ENCODE measurements around the gene EHMT1. TPM values are rescaled to one million over a fixed set of nuclear protein-coding genes. Genes with fewer than 3 reads are reported as not detected.

Gene EHMT1
- total RNA-seq, 1 experiment from 2014 or later = 63.9 TPM

DNA sequence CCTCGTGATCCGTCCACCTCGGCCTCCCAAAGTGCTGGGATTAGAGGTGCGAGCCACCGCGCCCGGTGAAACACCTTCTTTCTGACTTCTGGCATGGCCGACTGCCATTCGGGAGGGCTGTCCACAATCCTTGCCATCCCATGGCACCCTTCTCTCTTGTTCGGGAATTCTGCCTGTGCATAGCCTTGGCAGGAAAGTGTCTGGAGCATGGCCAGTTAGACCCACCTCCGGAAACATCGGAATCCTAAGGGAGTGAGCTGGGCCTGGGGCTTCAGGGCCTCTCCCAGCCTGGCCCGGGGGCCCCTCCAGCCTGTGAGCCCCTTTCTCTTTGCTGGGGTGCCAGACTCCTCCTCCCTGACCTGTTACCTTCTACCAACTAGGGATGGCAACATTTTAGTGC, 14.9 kb upstream of the EHMT1 start:
- ATAC-seq = no peak
- DNase-seq (ENCODE audit: low read depth, low spot score) = no peak
- in situ Hi-C loops (cut with HindIII; ENCODE audit: low pct_unique_long_range_greater_than_20kb, low sequenced_read_pairs) (no loop called here), intact Hi-C loops (cut with micrococcal nuclease; ENCODE audit: unreplicated experiment) (no loop called here)
- H3K36me3 ChIP-seq (ENCODE audit: control insufficient read depth, insufficient read depth, low read length) = no peaks in the 10 kb centered on the region
- no peak for TF ChIP-seq REST (IDR thresholded peaks at IDR 0.05; ENCODE audit: insufficient read depth in 1 of 2, low read depth in 2 of 2, low read length in 1 of 2)
- no peak for TF ChIP-seq TCF7L2 (IDR thresholded peaks at IDR 0.05; ENCODE audit: low read depth, low read length)
- TF ChIP-seq, protein P1, sequence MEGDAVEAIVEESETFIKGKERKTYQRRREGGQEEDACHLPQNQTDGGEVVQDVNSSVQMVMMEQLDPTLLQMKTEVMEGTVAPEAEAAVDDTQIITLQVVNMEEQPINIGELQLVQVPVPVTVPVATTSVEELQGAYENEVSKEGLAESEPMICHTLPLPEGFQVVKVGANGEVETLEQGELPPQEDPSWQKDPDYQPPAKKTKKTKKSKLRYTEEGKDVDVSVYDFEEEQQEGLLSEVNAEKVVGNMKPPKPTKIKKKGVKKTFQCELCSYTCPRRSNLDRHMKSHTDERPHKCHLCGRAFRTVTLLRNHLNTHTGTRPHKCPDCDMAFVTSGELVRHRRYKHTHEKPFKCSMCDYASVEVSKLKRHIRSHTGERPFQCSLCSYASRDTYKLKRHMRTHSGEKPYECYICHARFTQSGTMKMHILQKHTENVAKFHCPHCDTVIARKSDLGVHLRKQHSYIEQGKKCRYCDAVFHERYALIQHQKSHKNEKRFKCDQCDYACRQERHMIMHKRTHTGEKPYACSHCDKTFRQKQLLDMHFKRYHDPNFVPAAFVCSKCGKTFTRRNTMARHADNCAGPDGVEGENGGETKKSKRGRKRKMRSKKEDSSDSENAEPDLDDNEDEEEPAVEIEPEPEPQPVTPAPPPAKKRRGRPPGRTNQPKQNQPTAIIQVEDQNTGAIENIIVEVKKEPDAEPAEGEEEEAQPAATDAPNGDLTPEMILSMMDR (IDR thresholded peaks at IDR 0.05) = no peak
- no peak for TF ChIP-seq SIN3A (IDR thresholded peaks at IDR 0.05; ENCODE audit: borderline replicate concordance, insufficient read depth, low read depth, low read length)
- TF ChIP-seq POLR2AphosphoS5 (IDR thresholded peaks at IDR 0.05; ENCODE audit: low read depth, low read length) = no peak
- no peak overlapping the region for H3K27ac ChIP-seq (ENCODE audit: low read length)
- no peaks in the 10 kb centered on the region for H3K27me3 ChIP-seq (ENCODE audit: control insufficient read depth, insufficient read depth, low read length)
- no peak overlapping the region for H3K4me3 ChIP-seq (ENCODE audit: low read depth in 2 of 2, low read length in 2 of 2)
- peaks cover 8% of the 10 kb centered on the region for H3K4me1 ChIP-seq (ENCODE audit: control insufficient read depth, insufficient read depth, low read length)
- POLR2A ChIA-PET = no interaction called here
- no peaks in the 10 kb centered on the region for H3K9me3 ChIP-seq (ENCODE audit: control insufficient read depth, insufficient read depth, low read depth, low read length)
- CTCF ChIA-PET = interaction anchor here (0.7 kb wide), 1 partner anchor 44 kb away, joined by 3 read pairs; no protein-coding TSS in a partner anchor
- BruUV-seq (replicated peaks) = no TSS peak

- peak overlapping the region; percentile 20 to 27; a peak in 3 of 4 replicates for H3K4me3 ChIP-seq (ENCODE audit: low read depth in 2 of 2, low read length in 2 of 2)
- BruUV-seq (replicated peaks) = no TSS peak
- ATAC-seq (no peak), DNase-seq (ENCODE audit: low read depth, low spot score) (no peak)
- no peak overlapping the region for H3K27ac ChIP-seq (ENCODE audit: low read length)
- H3K27me3 ChIP-seq (ENCODE audit: control insufficient read depth, insufficient read depth, low read length) = no peaks in the 10 kb centered on the region
- H3K9me3 ChIP-seq (ENCODE audit: control insufficient read depth, insufficient read depth, low read depth, low read length) = no peaks in the 10 kb centered on the region
- ChIA-PET POLR2A (interaction anchor here (0.6 kb wide), 2 partner anchors 14 to 70 kb away, joined by 3 to 8 read pairs; no protein-coding TSS in a partner anchor), CTCF (interaction anchor here (0.7 kb wide), 1 partner anchor 43 kb away, joined by 3 read pairs; no protein-coding TSS in a partner anchor)
- intact Hi-C loops (cut with micrococcal nuclease; ENCODE audit: unreplicated experiment) = no loop called here
- no peaks in the 10 kb centered on the region for H3K36me3 ChIP-seq (ENCODE audit: control insufficient read depth, insufficient read depth, low read length)
- in situ Hi-C loops (cut with HindIII; ENCODE audit: low pct_unique_long_range_greater_than_20kb, low sequenced_read_pairs) = no loop called here
- no peak for TF ChIP-seq SIN3A (IDR thresholded peaks at IDR 0.05; ENCODE audit: borderline replicate concordance, insufficient read depth, low read depth, low read length)
- TF ChIP-seq POLR2AphosphoS5 (IDR thresholded peaks at IDR 0.05; ENCODE audit: low read depth, low read length) = no peak
- TF ChIP-seq REST (IDR thresholded peaks at IDR 0.05; ENCODE audit: insufficient read depth in 1 of 2, low read depth in 2 of 2, low read length in 1 of 2) = no peak
- TF ChIP-seq, protein P1 (IDR thresholded peaks at IDR 0.05) = no peak
- no peak for TF ChIP-seq TCF7L2 (IDR thresholded peaks at IDR 0.05; ENCODE audit: low read depth, low read length)
- peaks cover 11% of the 10 kb centered on the region for H3K4me1 ChIP-seq (ENCODE audit: control insufficient read depth, insufficient read depth, low read length)
These were observed 14.3 kb upstream of the EHMT1 start for GRCh38 chr9:137604345-137605086.

Measured in Panc1 (cell line).